ENCODE data around the gene SERTAD1. TPM values are rescaled to one million over a fixed set of nuclear protein-coding genes. Genes with fewer than 3 reads are reported as not detected.
"Not testable (repeated sequence)": the region's sequence is repeated elsewhere in the genome, so short reads cannot be mapped to it uniquely, and the experiment has no call there.

Gene SERTAD1
- total RNA-seq, 1 donor from 2014 or later, result 8.9 TPM

GRCh38 chr19:40453943-40454342 lies 28.2 kb upstream of the SERTAD1 start:
- DNase-seq; ATAC-seq; intact Hi-C loops (cut with micrococcal nuclease): not testable (repeated sequence)

DNA sequence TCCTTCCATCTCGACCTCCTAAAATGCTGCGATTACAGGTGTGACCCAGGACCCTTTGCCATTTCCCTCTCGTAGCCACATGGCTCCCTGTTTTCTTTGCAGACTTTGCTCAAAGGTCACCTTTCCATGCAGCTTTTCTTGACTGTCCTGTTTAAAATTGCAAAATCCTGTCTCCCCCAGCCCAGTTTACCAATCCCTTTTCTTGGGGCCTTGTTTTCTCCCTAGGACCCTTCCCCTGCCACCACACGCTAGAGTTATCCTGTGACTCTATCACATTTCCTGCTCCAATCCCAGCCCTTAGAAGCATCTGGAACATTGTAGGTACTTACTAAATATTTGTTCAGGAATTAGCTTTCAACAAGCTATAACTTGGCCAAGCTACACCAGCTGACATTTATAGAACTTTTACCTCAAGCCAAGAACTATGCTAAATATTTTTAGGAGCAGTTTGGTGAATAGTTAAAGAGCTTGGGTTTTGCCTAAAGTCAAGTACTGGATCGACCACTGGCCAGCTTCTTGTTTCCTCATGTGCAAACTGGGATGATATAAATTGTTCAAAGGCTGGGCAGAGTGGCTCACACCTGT lies 27.5 kb upstream of the SERTAD1 start:
- ATAC-seq (no peak), DNase-seq (no peak)

DNA sequence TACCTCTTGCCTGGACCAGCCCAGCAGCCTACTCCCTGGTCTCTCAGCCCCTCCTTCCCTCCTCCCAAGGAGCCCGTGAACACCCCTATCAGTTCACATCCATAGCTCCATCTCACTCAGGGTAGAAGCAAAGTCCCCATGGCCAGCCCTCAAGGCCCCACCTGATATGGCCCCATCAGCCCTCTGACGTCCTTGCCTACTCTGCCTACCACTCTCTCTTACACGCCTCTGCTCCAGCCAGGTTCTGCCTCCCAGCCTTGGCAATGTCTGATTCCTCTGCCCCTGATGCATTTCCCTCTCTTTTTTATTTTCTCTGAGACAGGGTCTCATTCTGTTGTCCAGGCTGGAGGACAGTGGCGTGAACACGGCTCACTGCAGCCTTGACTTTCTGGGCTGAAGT lies 26.2 kb upstream of the SERTAD1 start:
- DNase-seq (no peak), ATAC-seq (no peak)
- intact Hi-C loops (cut with micrococcal nuclease), result no loop called here

More for the DNA sequence above, 27.5 kb upstream of the SERTAD1 start:
- intact Hi-C loops (cut with micrococcal nuclease), result no loop called here

DNA sequence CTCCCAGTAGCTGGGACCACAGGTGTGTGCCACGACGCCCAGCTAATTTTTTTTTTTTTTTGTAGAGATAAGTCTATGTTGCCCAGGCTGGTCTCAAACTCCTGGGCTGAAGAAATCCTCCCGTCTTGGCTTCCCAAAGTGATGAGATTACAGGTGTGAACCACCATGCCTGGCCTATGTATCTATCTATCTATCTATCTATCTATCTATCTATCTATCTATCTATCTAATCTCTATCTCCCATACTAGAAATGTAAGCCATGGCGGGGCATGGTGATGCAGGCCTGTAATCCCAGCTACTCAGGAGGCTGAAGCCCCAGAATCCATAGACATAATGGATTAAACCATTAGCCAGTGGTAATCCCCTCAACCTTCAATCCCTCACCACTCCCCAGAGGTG lies 24.9 kb upstream of the SERTAD1 start:
- ATAC-seq, result no peak
- intact Hi-C loops (cut with micrococcal nuclease), result no loop called here
- DNase-seq, result no peak

GRCh38 chr19:40449506-40449905 lies 23.7 kb upstream of the SERTAD1 start:
- DNase-seq, result no peak
- intact Hi-C loops (cut with micrococcal nuclease), result no loop called here
- no peak for ATAC-seq

- intact Hi-C loops (cut with micrococcal nuclease), result no loop called here
- no peak for ATAC-seq
- DNase-seq, result no peak
Observed at GRCh38 chr19:40446263-40446784, 20.5 kb upstream of the SERTAD1 start.

DNA sequence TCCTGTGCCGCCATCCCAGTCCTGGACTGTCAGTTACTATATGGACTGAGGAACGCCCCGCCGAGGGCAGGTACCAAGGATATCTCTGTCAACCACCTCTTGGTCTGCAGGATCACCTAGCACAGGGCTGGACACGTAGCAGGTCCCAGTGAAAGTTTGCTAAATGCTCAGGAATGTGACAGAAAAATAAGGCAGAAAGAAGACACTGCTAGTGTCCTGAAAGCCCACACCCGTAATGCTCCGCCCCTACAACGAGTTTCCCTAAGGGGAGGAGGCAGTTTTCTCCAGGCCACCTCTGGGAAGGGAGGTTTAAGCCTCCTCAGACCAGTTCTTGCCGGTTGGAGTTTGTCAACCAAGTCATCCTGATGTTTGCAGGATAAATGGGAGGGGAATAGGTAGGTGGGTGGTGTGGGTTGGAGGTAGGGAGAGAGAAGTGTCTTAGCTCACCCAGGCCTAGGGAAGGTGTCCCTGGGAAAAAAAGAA lies 20.0 kb upstream of the SERTAD1 start:
- intact Hi-C loops (cut with micrococcal nuclease), result no loop called here

GRCh38 chr19:40444825-40445312 lies 19.1 kb upstream of the SERTAD1 start:
- intact Hi-C loops (cut with micrococcal nuclease), result no loop called here
- DNase-seq (no peak), ATAC-seq (no peak)

More for the DNA sequence above, 20.0 kb upstream of the SERTAD1 start:
- DNase-seq (no peak), ATAC-seq (no peak)

DNA sequence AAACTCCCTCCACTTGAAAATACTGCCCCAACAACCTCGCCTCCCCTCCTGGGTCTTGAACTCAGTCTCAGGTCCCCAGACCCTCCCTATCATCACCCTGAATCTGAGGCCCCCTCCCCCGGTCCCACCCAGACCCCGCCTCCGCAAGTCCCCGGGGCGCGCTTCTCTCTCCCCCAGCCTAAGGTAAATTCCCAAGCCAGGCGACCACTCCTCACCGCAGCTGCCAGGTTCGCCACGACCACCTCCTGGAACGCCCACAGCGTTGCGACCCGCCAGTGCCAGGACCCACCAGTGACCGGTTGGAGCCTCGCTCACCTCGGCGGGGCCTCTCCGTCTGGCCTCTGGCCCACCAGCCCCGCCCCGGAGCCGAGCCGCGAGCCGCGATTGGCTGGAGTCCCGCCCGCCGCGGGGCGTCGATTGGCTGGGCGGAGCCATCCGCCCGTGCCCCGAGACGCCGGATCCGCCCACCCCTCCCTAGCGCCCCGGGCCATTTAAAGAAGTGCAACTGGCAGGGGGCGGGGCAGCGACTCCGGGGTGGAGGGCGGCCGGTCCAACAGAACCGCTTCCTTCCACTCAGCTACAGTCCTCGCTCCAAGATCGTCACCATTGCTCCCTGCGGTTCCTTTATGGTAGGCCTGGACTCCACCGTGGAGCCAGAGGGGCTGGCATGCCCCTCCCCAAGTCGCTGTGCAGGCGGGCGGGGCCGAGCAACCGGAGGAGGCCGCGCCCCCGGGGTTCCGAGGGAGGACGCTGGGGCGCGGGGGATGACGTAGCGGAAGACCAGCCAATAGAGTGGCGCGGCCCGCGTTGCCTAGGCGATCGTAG lies 18.4 kb upstream of the SERTAD1 start, which contains the start of gene SERTAD3:
SERTAD3 (minus strand) TSS at position 336 of the 825 bp plus-strand sequence. CDS start 2,255 bp downstream, outside the sequence.
- DNase-seq (peak; percentile 99), ATAC-seq (peak; percentile 85)
- intact Hi-C loops (cut with micrococcal nuclease), result no loop called here

- ATAC-seq, result peak; percentile 87
- intact Hi-C loops (cut with micrococcal nuclease), result no loop called here
- DNase-seq, result peak; percentile 100
Observed at GRCh38 chr19:40443131-40443999, 17.6 kb upstream of the SERTAD1 start.

- DNase-seq (no peak), ATAC-seq (no peak)
- intact Hi-C loops (cut with micrococcal nuclease), result no loop called here
Observed at GRCh38 chr19:40442328-40443130, 16.7 kb upstream of the SERTAD1 start.

DNA sequence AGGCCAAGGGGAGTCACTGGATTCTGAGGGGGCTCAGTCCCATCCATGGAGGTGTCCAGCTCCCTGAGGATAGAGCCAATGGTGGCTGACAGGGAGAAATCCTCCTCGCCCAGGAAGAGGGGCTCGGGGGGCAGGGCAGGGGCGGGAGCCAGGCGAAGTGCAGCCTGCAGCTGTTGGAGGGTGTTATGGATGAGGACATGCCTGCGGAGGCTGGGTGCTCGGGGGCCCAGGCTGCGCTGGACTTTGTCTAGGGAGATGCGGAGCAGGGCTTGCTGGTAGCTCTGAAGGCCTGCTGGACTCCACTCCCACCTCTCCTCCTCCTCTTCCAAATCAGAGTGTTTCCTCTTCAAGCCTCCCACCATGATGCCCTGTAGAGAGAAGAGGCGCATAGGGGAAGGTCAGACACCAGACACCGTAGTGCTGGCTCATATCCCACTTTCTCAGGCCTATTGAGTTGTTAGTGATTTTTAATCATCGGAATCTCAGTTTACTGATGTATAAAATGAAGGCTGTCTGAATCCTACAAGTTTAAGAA lies 16.0 kb upstream of the SERTAD1 start:
- DNase-seq (no peak), ATAC-seq (no peak)
- intact Hi-C loops (cut with micrococcal nuclease), result no loop called here

DNA sequence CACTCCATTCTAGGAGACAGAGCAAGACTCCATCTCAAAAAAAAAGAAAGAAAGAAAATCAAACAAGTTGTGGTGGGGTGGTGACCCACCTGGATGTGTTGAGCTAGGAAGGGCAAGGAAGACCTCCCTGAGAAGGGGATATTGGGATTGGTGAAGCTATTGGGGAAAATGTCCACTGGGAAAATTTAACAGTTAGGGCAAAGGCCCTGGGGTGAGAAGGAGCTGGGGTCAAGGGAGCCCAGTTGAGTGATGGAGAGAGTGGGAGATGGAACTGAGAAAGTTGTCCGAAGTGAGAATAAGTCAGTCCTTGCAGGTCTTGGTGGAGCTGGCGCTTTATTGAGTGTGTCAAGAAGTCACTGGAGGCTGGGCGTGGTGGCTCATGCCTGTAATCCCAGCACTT lies 12.5 kb upstream of the SERTAD1 start:
- DNase-seq (no peak), ATAC-seq (no peak)
- intact Hi-C loops (cut with micrococcal nuclease), result no loop called here

DNA sequence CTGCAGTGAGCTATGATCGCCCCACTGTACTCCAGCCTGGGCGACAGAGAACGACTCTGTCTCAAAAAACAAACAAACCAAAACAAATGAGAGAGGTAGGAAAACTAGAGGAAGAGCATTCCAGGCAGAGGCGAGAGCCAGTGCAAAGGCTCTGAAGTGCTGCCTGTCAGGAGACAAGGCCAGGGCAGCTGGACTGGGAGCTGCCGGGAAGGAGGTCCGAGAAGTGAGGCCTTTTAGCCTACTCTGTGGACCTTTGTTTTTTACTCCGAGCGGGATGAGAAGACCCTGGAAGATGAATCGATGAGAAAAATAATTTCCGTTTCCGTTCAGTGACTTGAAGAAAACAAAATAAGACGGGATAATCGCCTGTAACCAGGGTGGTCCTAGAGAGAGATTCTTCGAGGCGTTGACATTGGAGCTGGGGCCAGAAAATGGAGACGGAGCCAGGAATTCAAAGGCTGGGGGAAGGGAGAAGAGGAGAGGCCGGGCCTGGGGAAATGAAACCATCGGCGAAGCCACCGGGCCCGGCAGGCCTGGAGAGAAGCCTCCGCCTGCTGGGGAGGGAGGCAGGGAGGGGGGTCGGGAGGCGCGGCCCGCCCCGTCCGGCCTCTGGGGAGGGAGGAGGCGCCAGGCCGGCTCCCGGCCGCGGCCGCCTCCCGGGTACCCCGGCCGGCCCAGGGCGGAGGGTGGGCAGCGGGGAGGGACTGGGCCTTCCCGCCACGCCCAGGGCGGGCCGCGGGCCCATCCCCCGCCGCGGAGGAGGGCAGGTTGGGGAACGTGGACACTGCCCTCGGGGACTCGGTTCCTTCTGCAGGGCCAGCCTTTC lies 7.8 kb upstream of the SERTAD1 start:
- ATAC-seq (peak; percentile 99), DNase-seq (peak; percentile 94)
- intact Hi-C loops (cut with micrococcal nuclease), result no loop called here

DNA sequence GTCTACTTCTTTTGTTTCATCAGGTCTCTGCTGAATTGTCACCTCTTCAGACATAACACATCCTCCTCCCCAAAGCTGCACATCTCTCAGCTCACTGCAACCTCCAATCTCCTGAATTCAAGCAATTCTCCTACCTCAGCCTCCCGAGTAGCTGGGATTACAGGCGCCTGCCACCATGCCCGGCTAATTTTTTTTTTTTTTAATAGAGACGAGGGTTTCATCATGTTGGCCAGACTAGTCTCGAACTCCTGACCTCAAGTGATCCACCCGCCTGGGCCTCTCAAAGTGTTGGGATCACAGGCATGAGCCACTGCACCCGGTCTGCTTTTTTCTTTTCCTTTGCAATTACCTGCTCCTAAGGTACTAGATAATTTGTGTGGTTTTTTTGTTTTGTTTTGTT lies 7.0 kb upstream of the SERTAD1 start:
- ATAC-seq; DNase-seq; intact Hi-C loops (cut with micrococcal nuclease): not testable (repeated sequence)

GRCh38 chr19:40431698-40432097 lies 5.9 kb upstream of the SERTAD1 start:
- intact Hi-C loops (cut with micrococcal nuclease), result no loop called here
- no peak for DNase-seq
- ATAC-seq, result no peak

DNA sequence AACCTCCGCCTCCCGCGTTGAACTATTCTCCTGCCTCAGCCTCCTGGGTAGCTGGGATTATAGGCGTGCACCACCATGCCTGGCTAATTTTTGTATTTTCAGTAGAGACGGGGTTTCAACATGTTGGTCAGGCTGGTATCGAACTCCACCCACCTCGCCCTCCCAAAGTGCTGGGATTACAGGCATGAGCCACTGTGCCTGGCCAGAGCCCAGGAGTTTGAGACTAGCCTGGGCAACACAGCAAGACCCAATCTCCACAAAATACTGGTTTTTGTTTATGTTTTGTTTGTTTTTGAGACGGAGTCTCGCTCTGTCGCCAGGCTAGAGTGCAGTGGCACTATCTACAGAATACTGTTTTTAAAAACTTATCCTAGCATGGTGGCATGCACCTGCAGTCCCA lies 4.5 kb upstream of the SERTAD1 start:
- intact Hi-C loops (cut with micrococcal nuclease); ATAC-seq; DNase-seq: not testable (repeated sequence)

All from left ventricle myocardium superior (tissue), 1 donor.